GM18526 (cell line): ENCODE data around the gene NDUFV1.

Experiments used
- POLR2A ChIP-seq: IDR thresholded peaks from 3 replicates; pipeline ENCODE4 v1.6.1; 2011; ENCODE audit not compliant: insufficient read length; ENCODE audit errors: extremely low read depth

NDUFV1 gene

GRCh38 chr11:67656278-67656922 lies 49.7 kb downstream of the NDUFV1 start:
- TF ChIP-seq POLR2A: no peak

- TF ChIP-seq POLR2A: no peak
Measured at GRCh38 chr11:67657300-67657699, 50.6 kb downstream of the NDUFV1 start.
